GM18498 (cell line): ENCODE measurements around the gene ZNF576.
"Not testable (repeated sequence)": the region's sequence is repeated elsewhere in the genome, so short reads cannot be mapped to it uniquely, and the experiment has no call there.

Experiments
- ATAC-seq: cut with Tn5 transposase; IDR thresholded peaks from one replicate; pipeline ENCODE4 v1.9.1; 2021; ENCODE audit warnings: mild to moderate bottlenecking, moderate library complexity; ENCODE audit not compliant: unreplicated experiment

Gene ZNF576

DNA sequence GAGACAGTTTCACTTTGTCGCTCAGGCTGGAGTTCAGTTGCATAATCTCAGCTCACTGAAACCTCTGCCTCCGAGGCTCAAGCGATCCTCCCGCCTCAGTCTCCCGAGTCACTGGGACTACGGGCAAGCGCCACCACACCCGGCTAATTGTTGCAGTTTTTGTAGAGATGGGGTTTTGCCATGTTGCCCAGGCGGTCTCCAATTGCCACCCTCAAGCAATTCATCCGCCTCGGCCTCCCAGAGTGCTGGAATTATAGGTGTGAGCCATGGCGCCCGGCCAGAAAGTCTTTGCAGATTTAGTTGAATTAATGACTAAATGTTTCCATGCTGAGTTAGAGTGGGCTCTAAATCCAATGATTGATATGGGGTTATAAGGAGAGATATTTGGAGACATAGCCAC is 47.8 kb downstream of the ZNF576 start:
- ATAC-seq = no peak

DNA sequence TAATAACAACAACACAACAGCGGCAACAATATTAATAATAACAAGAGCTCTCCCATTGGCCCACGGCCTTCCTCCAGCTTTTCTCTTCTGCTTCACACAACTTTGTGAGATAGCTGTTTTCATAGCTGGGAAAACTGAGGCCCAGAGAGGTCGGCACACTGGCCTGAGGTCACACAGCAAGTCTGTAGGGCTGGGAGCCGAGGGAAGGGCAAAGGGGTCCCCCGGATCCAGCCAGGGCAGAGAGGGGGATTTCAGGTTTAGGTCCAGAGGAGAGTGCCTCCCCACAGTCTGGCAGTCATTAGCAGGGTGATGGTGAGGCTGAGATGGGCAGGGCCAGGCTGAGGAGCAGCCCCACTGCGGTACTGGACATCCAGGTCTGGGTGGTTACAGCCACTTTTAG is 52.2 kb downstream of the ZNF576 start:
- no peak for ATAC-seq

DNA sequence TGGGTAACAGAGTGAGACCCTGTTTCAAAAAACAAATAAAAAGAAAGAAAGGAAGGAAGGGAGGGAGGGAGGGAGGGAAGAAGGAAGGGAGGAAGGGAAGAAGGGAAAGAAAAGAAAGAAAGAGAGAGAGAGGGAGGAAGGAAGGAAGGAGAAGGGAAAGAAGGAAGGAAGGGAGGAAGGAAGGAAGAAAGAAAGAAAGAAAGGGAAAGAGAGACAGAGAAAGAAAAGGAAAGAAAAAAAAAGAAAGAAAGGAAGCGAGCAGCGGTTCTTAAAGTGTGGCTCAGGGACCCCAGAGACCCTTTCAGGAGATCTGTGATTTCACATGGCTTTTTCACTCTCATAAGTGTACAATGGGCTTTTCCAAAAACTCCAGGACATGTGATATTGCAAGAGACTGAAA is 53.1 kb downstream of the ZNF576 start:
- no peak for ATAC-seq

DNA sequence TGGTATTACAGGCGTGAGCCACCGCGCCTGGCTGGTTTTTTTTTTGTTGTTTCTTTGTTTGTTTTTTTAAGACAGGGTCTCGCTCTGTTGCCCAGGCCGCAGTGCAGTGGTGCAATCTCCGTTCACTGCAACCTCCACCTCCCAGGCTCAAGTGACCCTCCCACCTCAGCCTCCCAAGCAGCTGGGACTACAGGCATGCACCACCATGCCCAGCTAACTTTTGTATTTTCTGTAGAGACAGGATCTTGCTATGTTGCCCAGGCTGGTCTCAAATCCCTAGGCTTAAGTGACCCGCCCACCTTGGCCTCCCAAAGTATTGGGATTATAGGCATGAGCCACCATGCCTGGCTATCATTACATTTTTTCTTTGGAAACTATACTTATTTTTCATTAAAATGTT is 53.9 kb downstream of the ZNF576 start:
- ATAC-seq = not testable (repeated sequence)
